ENCODE results near the gene TTC3. TPM values are rescaled to one million over a fixed set of nuclear protein-coding genes. Genes with fewer than 3 reads are reported as not detected.

The TTC3 gene
- total and polyA plus RNA-seq, 9 of the 15 experiments (the other 6 are each of a cell fraction or from before 2014, with no cell fraction given) = 17.5 to 92.0 (median 59.5) TPM

DNA sequence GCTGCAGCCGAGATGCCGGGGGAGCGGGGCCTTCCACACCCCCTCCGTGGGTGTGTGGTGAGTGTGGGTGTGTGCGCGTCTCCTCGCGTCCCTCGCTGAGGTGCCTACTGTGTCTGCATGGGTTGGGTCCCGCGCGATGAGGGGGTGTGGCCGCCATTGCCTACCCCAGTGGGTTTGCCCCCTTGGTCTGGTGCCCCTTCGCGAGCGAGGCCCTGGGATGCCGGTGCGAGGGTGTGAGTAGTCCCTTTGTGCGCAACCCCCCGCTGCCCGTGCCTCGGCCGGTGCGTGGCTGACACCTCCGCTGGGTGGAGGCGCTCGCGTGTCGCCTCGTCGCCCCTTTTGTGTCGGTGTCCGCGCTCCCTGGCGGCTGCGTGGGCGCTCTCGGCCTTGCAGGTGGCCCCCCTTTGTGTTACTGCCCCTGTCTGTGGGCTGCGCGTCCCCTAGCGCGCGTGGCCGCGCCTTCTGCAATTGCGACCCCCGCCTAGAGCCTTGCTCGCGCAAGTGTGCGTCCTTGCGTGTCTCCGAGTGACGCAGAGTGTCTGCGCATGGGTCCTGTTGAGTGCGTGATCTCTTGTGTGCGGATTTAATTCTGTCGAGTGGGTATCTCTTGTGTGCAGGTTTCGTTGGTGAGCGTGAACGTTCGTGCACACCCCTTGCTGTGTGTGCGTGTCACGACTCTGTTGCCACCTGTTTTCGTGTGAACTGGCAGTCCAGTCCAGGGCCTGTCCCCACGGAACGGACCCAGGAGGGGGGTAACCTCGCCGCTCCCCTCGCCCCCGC, 553 bp downstream of the TTC3 start (continued):
- TF ChIP-seq PCBP1 (IDR thresholded peaks at IDR 0.05; ENCODE audit: low read depth, low read length, poor library complexity, severe bottlenecking) (peak; percentile 65), NFE2 (IDR thresholded peaks at IDR 0.05; ENCODE audit: low read depth) (no peak), ZNF518B (CRISPR knock-in tag; IDR thresholded peaks at IDR 0.05) (no peak), CEBPB (tag; IDR thresholded peaks at IDR 0.05) (no peak), XRCC5 (IDR thresholded peaks at IDR 0.05; ENCODE audit: low read depth, low read length) (no peak), ZBTB2 (IDR thresholded peaks at IDR 0.05) (peak; percentile 93), NR4A1 (CRISPR knock-in tag; IDR thresholded peaks at IDR 0.05) (0 out of 2 replicates have a peak, but pooled peaks have one; percentile 82), NR4A1 (tag; IDR thresholded peaks at IDR 0.05) (0 out of 2 replicates have a peak, but pooled peaks have one; percentile 7), ZNF551 (CRISPR knock-in tag; IDR thresholded peaks at IDR 0.05) (no peak), SRSF1 (IDR thresholded peaks at IDR 0.05; ENCODE audit: low read depth, low read length) (0 out of 2 replicates have a peak, but pooled peaks have one; percentile 55), ZNF639 (CRISPR knock-in tag; conservative IDR thresholded peaks at IDR 0.05 in 1 of 2, IDR thresholded peaks at IDR 0.05 in 1 of 2) (peak in 1 of 2 experiments; percentile 63; a peak in 2 of 4 replicates), BRF1 (IDR thresholded peaks at IDR 0.05; ENCODE audit: borderline replicate concordance, extremely low read depth, insufficient read length) (no peak), PHTF2 (CRISPR knock-in tag; IDR thresholded peaks at IDR 0.05) (no peak), WHSC1 (IDR thresholded peaks at IDR 0.05; ENCODE audit: low read length) (no peak), TRIM25 (IDR thresholded peaks at IDR 0.05; ENCODE audit: borderline replicate concordance) (no peak), TEAD2 (tag; IDR thresholded peaks at IDR 0.05) (no peak), MYBL2 (IDR thresholded peaks at IDR 0.05; ENCODE audit: low read depth) (no peak), MYBL2 (CRISPR knock-in tag; IDR thresholded peaks at IDR 0.05; ENCODE audit: borderline replicate concordance) (no peak)
